ENCODE measurements around the gene TSGA10. TPM values are rescaled to one million over a fixed set of nuclear protein-coding genes. Genes with fewer than 3 reads are reported as not detected.
A peak's percentile ranks its signal among the peaks of the same experiment; 100 is the strongest.

TSGA10 gene
- total and polyA plus RNA-seq, 9 donors, result 1.5 to 3.1 (median 1.9) TPM

GRCh38 chr2:99112617-99113016, 42.1 kb downstream of the TSGA10 start:
- H3K4me3 ChIP-seq (ENCODE audit: low read length), result no peak overlapping the region
- H3K9me3 ChIP-seq (replicated peaks; ENCODE audit: control insufficient read depth, low read depth, low read length), result no peaks in the 10 kb centered on the region
- H3K27me3 ChIP-seq (ENCODE audit: control insufficient read depth, insufficient read depth, low read length), result no peaks in the 10 kb centered on the region
- H3K27ac ChIP-seq (ENCODE audit: low read length), result no peak overlapping the region
- H3K4me1 ChIP-seq (ENCODE audit: control insufficient read depth, insufficient read depth, low read length), result no peaks in the 10 kb centered on the region
- H3K36me3 ChIP-seq (ENCODE audit: control insufficient read depth, insufficient read depth, low read length), result no peaks in the 10 kb centered on the region
- DNase-seq, result no peak
- 14% methylated on average over 1 of the region's 4 CpGs for WGBS (ENCODE audit: insufficient coverage)

- Histone ChIP-seq H3K9me3 (replicated peaks; ENCODE audit: control insufficient read depth, low read depth, low read length) (no peaks in the 10 kb centered on the region), H3K27me3 (ENCODE audit: control insufficient read depth, insufficient read depth, low read length) (no peaks in the 10 kb centered on the region), H3K27ac (ENCODE audit: low read length) (no peak overlapping the region), H3K36me3 (ENCODE audit: control insufficient read depth, insufficient read depth, low read length) (no peaks in the 10 kb centered on the region), H3K4me3 (ENCODE audit: low read length) (no peak overlapping the region), H3K4me1 (ENCODE audit: control insufficient read depth, insufficient read depth, low read length) (no peaks in the 10 kb centered on the region)
- DNase-seq, result no peak
- no CpG with 5 or more reads among the region's 1 CpG for WGBS (ENCODE audit: insufficient coverage)
Measured at GRCh38 chr2:99111945-99112344, 42.8 kb downstream of the TSGA10 start.

- Histone ChIP-seq H3K27ac (ENCODE audit: low read length) (no peak overlapping the region), H3K4me3 (ENCODE audit: low read length) (no peak overlapping the region), H3K36me3 (ENCODE audit: control insufficient read depth, insufficient read depth, low read length) (no peaks in the 10 kb centered on the region), H3K9me3 (replicated peaks; ENCODE audit: control insufficient read depth, low read depth, low read length) (no peaks in the 10 kb centered on the region), H3K27me3 (ENCODE audit: control insufficient read depth, insufficient read depth, low read length) (no peaks in the 10 kb centered on the region), H3K4me1 (ENCODE audit: control insufficient read depth, insufficient read depth, low read length) (no peaks in the 10 kb centered on the region)
- no peak for DNase-seq
- WGBS (ENCODE audit: insufficient coverage), result no CpG with 5 or more reads among the region's 2 CpGs
Measured at GRCh38 chr2:99111236-99111635, 43.5 kb downstream of the TSGA10 start.

GRCh38 chr2:99106913-99107312, 47.8 kb downstream of the TSGA10 start:
- Histone ChIP-seq H3K27ac (ENCODE audit: low read length) (no peak overlapping the region), H3K4me1 (ENCODE audit: control insufficient read depth, insufficient read depth, low read length) (no peaks in the 10 kb centered on the region), H3K4me3 (ENCODE audit: low read length) (no peak overlapping the region), H3K36me3 (ENCODE audit: control insufficient read depth, insufficient read depth, low read length) (no peaks in the 10 kb centered on the region), H3K27me3 (ENCODE audit: control insufficient read depth, insufficient read depth, low read length) (no peaks in the 10 kb centered on the region), H3K9me3 (replicated peaks; ENCODE audit: control insufficient read depth, low read depth, low read length) (no peaks in the 10 kb centered on the region)
- WGBS (ENCODE audit: insufficient coverage), result 51% methylated on average over 2 of the region's 2 CpGs
- DNase-seq, result no peak

- H3K9me3 ChIP-seq (replicated peaks; ENCODE audit: control insufficient read depth, low read depth, low read length), result no peaks in the 10 kb centered on the region
- no peak overlapping the region for H3K27ac ChIP-seq (ENCODE audit: low read length)
- no peaks in the 10 kb centered on the region for H3K27me3 ChIP-seq (ENCODE audit: control insufficient read depth, insufficient read depth, low read length)
- no peak for DNase-seq
- H3K36me3 ChIP-seq (ENCODE audit: control insufficient read depth, insufficient read depth, low read length), result no peaks in the 10 kb centered on the region
- no peak overlapping the region for H3K4me3 ChIP-seq (ENCODE audit: low read length)
- H3K4me1 ChIP-seq (ENCODE audit: control insufficient read depth, insufficient read depth, low read length), result no peaks in the 10 kb centered on the region
- no CpG with 5 or more reads among the region's 2 CpGs for WGBS (ENCODE audit: insufficient coverage)
Measured at GRCh38 chr2:99104006-99104405, 50.7 kb downstream of the TSGA10 start.

GRCh38 chr2:99101697-99102096, 53.0 kb downstream of the TSGA10 start:
- no peaks in the 10 kb centered on the region for H3K4me1 ChIP-seq (ENCODE audit: control insufficient read depth, insufficient read depth, low read length)
- peak; percentile 72 for DNase-seq
- no peaks in the 10 kb centered on the region for H3K27me3 ChIP-seq (ENCODE audit: control insufficient read depth, insufficient read depth, low read length)
- no peaks in the 10 kb centered on the region for H3K9me3 ChIP-seq (replicated peaks; ENCODE audit: control insufficient read depth, low read depth, low read length)
- H3K27ac ChIP-seq (ENCODE audit: low read length), result no peak overlapping the region
- no peaks in the 10 kb centered on the region for H3K36me3 ChIP-seq (ENCODE audit: control insufficient read depth, insufficient read depth, low read length)
- WGBS (ENCODE audit: insufficient coverage), result no CpG with 5 or more reads among the region's 3 CpGs
- no peak overlapping the region for H3K4me3 ChIP-seq (ENCODE audit: low read length)

GRCh38 chr2:99096728-99097127, 58.0 kb downstream of the TSGA10 start:
- H3K36me3 ChIP-seq (ENCODE audit: control insufficient read depth, insufficient read depth, low read length), result no peaks in the 10 kb centered on the region
- H3K27ac ChIP-seq (ENCODE audit: low read length), result no peak overlapping the region
- no peak for DNase-seq
- H3K9me3 ChIP-seq (replicated peaks; ENCODE audit: control insufficient read depth, low read depth, low read length), result peaks cover 3% of the 10 kb centered on the region
- WGBS (ENCODE audit: insufficient coverage), result no CpG with 5 or more reads among the region's 1 CpG
- H3K4me3 ChIP-seq (ENCODE audit: low read length), result no peak overlapping the region
- no peaks in the 10 kb centered on the region for H3K4me1 ChIP-seq (ENCODE audit: control insufficient read depth, insufficient read depth, low read length)
- no peaks in the 10 kb centered on the region for H3K27me3 ChIP-seq (ENCODE audit: control insufficient read depth, insufficient read depth, low read length)

- Histone ChIP-seq H3K4me1 (ENCODE audit: control insufficient read depth, insufficient read depth, low read length) (no peaks in the 10 kb centered on the region), H3K4me3 (ENCODE audit: low read length) (no peak overlapping the region), H3K9me3 (replicated peaks; ENCODE audit: control insufficient read depth, low read depth, low read length) (no peaks in the 10 kb centered on the region), H3K27me3 (ENCODE audit: control insufficient read depth, insufficient read depth, low read length) (no peaks in the 10 kb centered on the region), H3K27ac (ENCODE audit: low read length) (no peak overlapping the region), H3K36me3 (ENCODE audit: control insufficient read depth, insufficient read depth, low read length) (no peaks in the 10 kb centered on the region)
- DNase-seq, result no peak
- WGBS (ENCODE audit: insufficient coverage), result no CpG with 5 or more reads among the region's 1 CpG
Measured at GRCh38 chr2:99088017-99088416, 66.7 kb downstream of the TSGA10 start.

GRCh38 chr2:99086385-99086784, 68.4 kb downstream of the TSGA10 start:
- Histone ChIP-seq H3K27me3 (ENCODE audit: control insufficient read depth, insufficient read depth, low read length) (peaks cover 4% of the 10 kb centered on the region), H3K4me3 (ENCODE audit: low read length) (no peak overlapping the region), H3K4me1 (ENCODE audit: control insufficient read depth, insufficient read depth, low read length) (no peaks in the 10 kb centered on the region), H3K27ac (ENCODE audit: low read length) (no peak overlapping the region), H3K36me3 (ENCODE audit: control insufficient read depth, insufficient read depth, low read length) (no peaks in the 10 kb centered on the region), H3K9me3 (replicated peaks; ENCODE audit: control insufficient read depth, low read depth, low read length) (no peaks in the 10 kb centered on the region)
- WGBS (ENCODE audit: insufficient coverage), result no CpG with 5 or more reads among the region's 1 CpG
- DNase-seq, result no peak

- peak; percentile 4 for DNase-seq
- H3K4me3 ChIP-seq (ENCODE audit: low read length), result no peak overlapping the region
- no CpG with 5 or more reads among the region's 2 CpGs for WGBS (ENCODE audit: insufficient coverage)
- peaks cover 4% of the 10 kb centered on the region for H3K27me3 ChIP-seq (ENCODE audit: control insufficient read depth, insufficient read depth, low read length)
- no peak overlapping the region for H3K27ac ChIP-seq (ENCODE audit: low read length)
- H3K4me1 ChIP-seq (ENCODE audit: control insufficient read depth, insufficient read depth, low read length), result no peaks in the 10 kb centered on the region
- no peaks in the 10 kb centered on the region for H3K36me3 ChIP-seq (ENCODE audit: control insufficient read depth, insufficient read depth, low read length)
- H3K9me3 ChIP-seq (replicated peaks; ENCODE audit: control insufficient read depth, low read depth, low read length), result no peaks in the 10 kb centered on the region
Measured at GRCh38 chr2:99085421-99085820, 69.3 kb downstream of the TSGA10 start.

- H3K36me3 ChIP-seq (ENCODE audit: control insufficient read depth, insufficient read depth, low read length), result no peaks in the 10 kb centered on the region
- H3K27me3 ChIP-seq (ENCODE audit: control insufficient read depth, insufficient read depth, low read length), result peaks cover 4% of the 10 kb centered on the region
- H3K27ac ChIP-seq (ENCODE audit: low read length), result no peak overlapping the region
- no peak for DNase-seq
- WGBS (ENCODE audit: insufficient coverage), result 67% methylated on average over 3 of the region's 4 CpGs
- no peak overlapping the region for H3K4me3 ChIP-seq (ENCODE audit: low read length)
- H3K4me1 ChIP-seq (ENCODE audit: control insufficient read depth, insufficient read depth, low read length), result no peaks in the 10 kb centered on the region
- no peaks in the 10 kb centered on the region for H3K9me3 ChIP-seq (replicated peaks; ENCODE audit: control insufficient read depth, low read depth, low read length)
Measured at GRCh38 chr2:99084256-99084655, 70.5 kb downstream of the TSGA10 start.
